ENCODE data around the gene GPR150. TPM values are rescaled to one million over a fixed set of nuclear protein-coding genes. Genes with fewer than 3 reads are reported as not detected.

GPR150 gene
- total RNA-seq, 1 donor, result 0.36 TPM

DNA sequence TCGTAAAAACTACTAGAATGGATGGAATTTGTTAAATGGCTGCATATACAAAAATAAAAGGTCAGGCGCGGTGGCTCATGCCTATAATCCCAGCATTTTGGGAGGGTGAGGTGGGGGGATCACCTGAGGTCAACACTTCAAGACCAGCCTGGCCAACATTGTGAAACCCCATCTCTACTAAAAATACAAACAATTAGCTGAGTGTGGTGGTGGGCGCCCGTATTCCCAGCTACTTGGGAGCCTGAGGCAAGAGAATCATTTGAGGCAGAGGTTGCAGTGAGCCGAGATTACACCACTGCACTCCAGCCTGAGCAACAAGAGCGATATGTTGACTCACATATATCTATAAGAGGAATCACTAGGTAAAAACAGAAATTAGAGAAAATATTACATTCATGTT is 9.3 kb upstream of the GPR150 start:
- Histone ChIP-seq H3K27ac (ENCODE audit: low read depth, low read length) (no peak overlapping the region), H3K4me3 (ENCODE audit: insufficient read depth, low read length) (no peak overlapping the region), H3K27me3 (ENCODE audit: insufficient read depth, low read length) (no peaks in the 10 kb centered on the region), H3K4me1 (ENCODE audit: insufficient read depth, low read length) (no peaks in the 10 kb centered on the region), H3K9me3 (ENCODE audit: low read depth, low read length) (no peaks in the 10 kb centered on the region), H3K36me3 (ENCODE audit: insufficient read depth, low read length) (no peaks in the 10 kb centered on the region), H4K20me1 (ENCODE audit: insufficient read depth, low read length) (no peaks in the 10 kb centered on the region), H2AFZ (ENCODE audit: low read length) (no peak overlapping the region), H3K4me2 (ENCODE audit: insufficient read depth, low read length) (no peak overlapping the region), H3K79me2 (ENCODE audit: insufficient read depth, low read length) (no peaks in the 10 kb centered on the region)
- TF ChIP-seq CTCF (IDR thresholded peaks at IDR 0.05; ENCODE audit: extremely low read depth, low read depth, low read length), result no peak
- no peak for DNase-seq (ENCODE audit: insufficient read length, low spot score, missing footprints)

DNA sequence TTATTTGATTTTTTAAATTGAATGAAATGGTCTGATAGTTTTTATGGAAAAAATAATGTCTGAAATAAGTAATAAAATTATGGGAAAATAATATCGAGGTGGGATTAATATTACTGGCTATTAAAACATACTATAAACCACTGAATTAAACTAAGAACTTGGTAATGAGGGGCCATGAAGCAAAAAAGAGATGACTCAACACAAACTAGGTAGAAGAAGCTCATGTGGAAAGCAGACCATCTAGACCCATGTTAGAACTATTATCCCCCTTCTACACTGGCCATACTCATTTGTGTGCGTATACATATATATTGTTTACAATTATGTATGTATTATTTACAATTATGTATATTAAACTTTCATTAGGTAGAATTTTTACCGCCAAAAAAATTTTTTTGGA is 8.5 kb upstream of the GPR150 start:
- Histone ChIP-seq H3K4me1 (ENCODE audit: insufficient read depth, low read length) (peaks cover 3% of the 10 kb centered on the region), H4K20me1 (ENCODE audit: insufficient read depth, low read length) (no peaks in the 10 kb centered on the region), H3K79me2 (ENCODE audit: insufficient read depth, low read length) (no peaks in the 10 kb centered on the region), H2AFZ (ENCODE audit: low read length) (no peak overlapping the region), H3K9me3 (ENCODE audit: low read depth, low read length) (no peaks in the 10 kb centered on the region), H3K4me2 (ENCODE audit: insufficient read depth, low read length) (no peak overlapping the region), H3K36me3 (ENCODE audit: insufficient read depth, low read length) (no peaks in the 10 kb centered on the region), H3K4me3 (ENCODE audit: insufficient read depth, low read length) (no peak overlapping the region), H3K27ac (ENCODE audit: low read depth, low read length) (no peak overlapping the region), H3K27me3 (ENCODE audit: insufficient read depth, low read length) (no peaks in the 10 kb centered on the region)
- TF ChIP-seq CTCF (IDR thresholded peaks at IDR 0.05; ENCODE audit: extremely low read depth, low read depth, low read length), result no peak
- DNase-seq (ENCODE audit: insufficient read length, low spot score, missing footprints), result no peak

DNA sequence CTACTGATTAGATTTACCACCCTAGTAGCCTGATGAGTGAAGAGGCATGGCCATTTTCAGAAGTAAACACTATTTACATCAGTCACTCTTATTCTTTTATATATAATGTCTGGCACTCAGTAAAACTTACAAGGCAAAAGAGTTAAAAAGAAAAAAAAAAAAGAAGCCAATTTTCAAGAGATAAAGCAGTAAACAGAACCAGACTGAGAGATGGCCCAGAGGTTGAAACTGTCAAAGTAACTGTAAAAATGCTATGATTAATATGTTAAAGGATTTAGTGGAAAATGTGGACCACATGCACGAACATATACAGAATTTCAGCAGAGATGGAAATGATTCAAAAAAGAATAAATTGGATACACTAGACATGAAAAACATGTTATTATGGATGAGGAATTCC is 6.4 kb upstream of the GPR150 start:
- DNase-seq (ENCODE audit: insufficient read length, low spot score, missing footprints), result no peak
- Histone ChIP-seq H3K4me2 (ENCODE audit: insufficient read depth, low read length) (no peak overlapping the region), H3K79me2 (ENCODE audit: insufficient read depth, low read length) (no peaks in the 10 kb centered on the region), H3K9me3 (ENCODE audit: low read depth, low read length) (no peaks in the 10 kb centered on the region), H3K27ac (ENCODE audit: low read depth, low read length) (no peak overlapping the region), H4K20me1 (ENCODE audit: insufficient read depth, low read length) (no peaks in the 10 kb centered on the region), H3K27me3 (ENCODE audit: insufficient read depth, low read length) (no peaks in the 10 kb centered on the region), H3K4me3 (ENCODE audit: insufficient read depth, low read length) (no peak overlapping the region), H3K4me1 (ENCODE audit: insufficient read depth, low read length) (peaks cover 11% of the 10 kb centered on the region), H2AFZ (ENCODE audit: low read length) (no peak overlapping the region), H3K36me3 (ENCODE audit: insufficient read depth, low read length) (no peaks in the 10 kb centered on the region)
- no peak for TF ChIP-seq CTCF (IDR thresholded peaks at IDR 0.05; ENCODE audit: extremely low read depth, low read depth, low read length)

- no peak overlapping the region for H2AFZ ChIP-seq (ENCODE audit: low read length)
- H3K4me3 ChIP-seq (ENCODE audit: insufficient read depth, low read length), result no peak overlapping the region
- no peaks in the 10 kb centered on the region for H3K9me3 ChIP-seq (ENCODE audit: low read depth, low read length)
- no peaks in the 10 kb centered on the region for H3K36me3 ChIP-seq (ENCODE audit: insufficient read depth, low read length)
- no peaks in the 10 kb centered on the region for H3K27me3 ChIP-seq (ENCODE audit: insufficient read depth, low read length)
- TF ChIP-seq CTCF (IDR thresholded peaks at IDR 0.05; ENCODE audit: extremely low read depth, low read depth, low read length), result no peak
- H3K79me2 ChIP-seq (ENCODE audit: insufficient read depth, low read length), result no peaks in the 10 kb centered on the region
- H3K27ac ChIP-seq (ENCODE audit: low read depth, low read length), result no peak overlapping the region
- H4K20me1 ChIP-seq (ENCODE audit: insufficient read depth, low read length), result no peaks in the 10 kb centered on the region
- no peak overlapping the region for H3K4me2 ChIP-seq (ENCODE audit: insufficient read depth, low read length)
- H3K4me1 ChIP-seq (ENCODE audit: insufficient read depth, low read length), result peaks cover 19% of the 10 kb centered on the region
- DNase-seq (ENCODE audit: insufficient read length, low spot score, missing footprints), result no peak
Measured at GRCh38 chr5:95615164-95615467, 4.8 kb upstream of the GPR150 start.
